ENCODE data around the gene SPECC1L.

SPECC1L gene

DNA sequence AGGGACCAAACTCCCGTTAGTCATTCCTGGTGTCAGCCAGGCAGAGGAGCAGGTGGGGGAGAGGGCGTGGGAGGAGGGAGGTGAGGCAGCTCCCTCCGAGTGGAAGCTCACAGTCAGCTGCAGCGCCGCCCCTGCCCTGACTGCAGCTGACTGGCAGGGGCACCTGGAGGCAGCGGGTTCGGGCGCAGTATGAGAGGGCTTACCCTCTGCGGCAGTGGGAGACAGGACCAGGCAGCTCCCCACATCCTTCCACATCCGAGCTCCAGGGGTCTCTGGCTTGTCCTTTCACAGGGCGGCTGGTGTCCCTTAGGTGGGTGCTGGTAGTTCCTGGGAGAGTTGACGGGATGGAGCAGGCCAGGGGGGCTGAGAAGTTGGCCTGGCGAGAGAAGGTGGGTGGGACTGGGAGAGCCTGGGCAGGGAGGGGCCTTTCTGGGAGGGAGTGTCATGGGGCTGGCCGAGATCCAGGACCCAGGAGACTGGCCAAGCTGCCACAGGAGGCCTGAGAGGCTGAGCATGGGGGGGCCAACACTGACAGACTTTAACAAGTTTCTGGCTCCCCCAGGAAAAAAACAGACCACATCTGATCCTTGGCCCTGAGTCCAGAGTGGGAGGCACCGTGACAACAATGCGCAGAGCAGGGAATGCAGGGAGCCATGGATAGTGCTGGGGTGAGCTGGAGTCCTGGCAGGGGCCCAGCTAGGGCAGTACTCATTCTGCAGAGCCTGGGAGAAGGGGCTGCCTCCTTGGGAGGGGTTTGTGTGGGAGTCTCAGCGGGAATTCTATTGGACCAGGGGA lies 161.6 kb downstream of the SPECC1L start:
- Histone ChIP-seq H3K9me3 (ENCODE audit: control insufficient read depth, insufficient read depth, low read length) (no peaks in the 10 kb centered on the region), H3K4me1 (ENCODE audit: control insufficient read depth, insufficient read depth, low read length) (peaks cover 2% of the 10 kb centered on the region; the same call in 1 of the 2 replicates), H3K27me3 (ENCODE audit: control insufficient read depth, insufficient read depth, low read length) (no peaks in the 10 kb centered on the region), H3K27ac (ENCODE audit: low read length) (no peak overlapping the region), H3K36me3 (ENCODE audit: control insufficient read depth, insufficient read depth, low read length) (no peaks in the 10 kb centered on the region), H3K4me3 (ENCODE audit: low read length) (no peak overlapping the region)
- DNase-seq (ENCODE audit: low read depth, low spot score): no peak
- no CpG with 5 or more reads among the region's 17 CpGs for WGBS (ENCODE audit: insufficient coverage, insufficient read length)

DNA sequence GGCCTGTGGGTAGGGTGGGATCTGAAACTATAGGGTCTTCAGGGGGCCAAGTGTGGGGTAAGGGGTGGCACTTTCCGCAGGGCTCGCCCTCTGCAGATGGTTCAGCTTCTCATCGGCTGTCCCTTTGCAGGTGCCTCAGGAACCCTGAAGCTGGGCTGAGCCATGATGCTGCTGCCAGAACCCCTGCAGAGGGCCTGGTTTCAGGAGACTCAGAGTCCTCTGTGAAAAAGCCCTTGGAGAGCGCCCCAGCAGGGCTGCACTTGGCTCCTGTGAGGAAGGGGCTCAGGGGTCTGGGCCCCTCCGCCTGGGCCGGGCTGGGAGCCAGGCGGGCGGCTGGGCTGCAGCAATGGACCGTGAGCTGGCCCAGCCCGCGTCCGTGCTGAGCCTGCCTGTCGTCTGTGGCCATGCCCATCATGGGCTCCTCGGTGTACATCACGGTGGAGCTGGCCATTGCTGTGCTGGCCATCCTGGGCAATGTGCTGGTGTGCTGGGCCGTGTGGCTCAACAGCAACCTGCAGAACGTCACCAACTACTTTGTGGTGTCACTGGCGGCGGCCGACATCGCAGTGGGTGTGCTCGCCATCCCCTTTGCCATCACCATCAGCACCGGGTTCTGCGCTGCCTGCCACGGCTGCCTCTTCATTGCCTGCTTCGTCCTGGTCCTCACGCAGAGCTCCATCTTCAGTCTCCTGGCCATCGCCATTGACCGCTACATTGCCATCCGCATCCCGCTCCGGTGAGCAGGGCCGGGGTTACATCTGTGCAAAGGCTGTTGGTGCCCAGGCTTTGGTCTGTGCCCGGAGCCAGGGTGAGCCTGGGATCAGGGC lies 162.6 kb downstream of the SPECC1L start:
- Histone ChIP-seq H3K4me3 (ENCODE audit: low read length) (no peak overlapping the region), H3K27me3 (ENCODE audit: control insufficient read depth, insufficient read depth, low read length) (no peaks in the 10 kb centered on the region), H3K4me1 (ENCODE audit: control insufficient read depth, insufficient read depth, low read length) (no peaks in the 10 kb centered on the region; the same call in 1 of the 2 replicates), H3K9me3 (ENCODE audit: control insufficient read depth, insufficient read depth, low read length) (no peaks in the 10 kb centered on the region), H3K36me3 (ENCODE audit: control insufficient read depth, insufficient read depth, low read length) (no peaks in the 10 kb centered on the region), H3K27ac (ENCODE audit: low read length) (no peak overlapping the region)
- no peak for DNase-seq (ENCODE audit: low read depth, low spot score)
- no CpG with 5 or more reads among the region's 34 CpGs for WGBS (ENCODE audit: insufficient coverage, insufficient read length)

DNA sequence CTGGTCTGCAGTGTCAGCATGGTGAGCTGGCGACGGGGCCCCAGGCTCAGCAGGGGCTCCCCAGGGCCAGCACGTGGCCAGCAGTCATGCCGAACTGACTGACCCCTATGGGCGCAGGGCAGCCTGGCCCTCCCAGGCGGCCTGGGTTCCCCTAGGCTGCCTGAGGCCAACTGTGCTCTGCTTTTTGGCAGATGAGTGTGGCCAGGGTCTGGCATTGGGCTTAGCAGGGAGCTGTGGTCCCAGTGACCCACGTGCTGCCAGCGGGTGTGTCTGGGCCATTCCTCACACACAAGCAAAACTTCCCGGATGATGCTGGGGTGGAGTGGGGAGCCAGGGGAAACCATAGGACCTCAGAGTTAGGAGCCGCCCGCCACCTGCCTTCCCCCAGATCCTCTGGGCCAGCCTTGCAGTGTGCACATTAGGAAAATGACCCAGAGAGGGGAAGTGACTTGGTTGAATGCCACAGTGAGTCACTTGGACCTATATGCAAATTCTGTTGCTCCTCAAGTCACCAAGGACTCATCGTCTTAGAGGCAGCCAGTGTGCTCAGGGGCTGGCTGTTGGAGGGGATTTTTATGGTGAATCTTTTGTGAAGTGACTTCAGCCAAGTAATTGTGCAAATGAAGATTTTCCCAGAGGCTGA lies 163.3 kb downstream of the SPECC1L start:
- Histone ChIP-seq H3K4me1 (ENCODE audit: control insufficient read depth, insufficient read depth, low read length) (no peaks in the 10 kb centered on the region), H3K4me3 (ENCODE audit: low read length) (no peak overlapping the region), H3K27ac (ENCODE audit: low read length) (no peak overlapping the region)

DNA sequence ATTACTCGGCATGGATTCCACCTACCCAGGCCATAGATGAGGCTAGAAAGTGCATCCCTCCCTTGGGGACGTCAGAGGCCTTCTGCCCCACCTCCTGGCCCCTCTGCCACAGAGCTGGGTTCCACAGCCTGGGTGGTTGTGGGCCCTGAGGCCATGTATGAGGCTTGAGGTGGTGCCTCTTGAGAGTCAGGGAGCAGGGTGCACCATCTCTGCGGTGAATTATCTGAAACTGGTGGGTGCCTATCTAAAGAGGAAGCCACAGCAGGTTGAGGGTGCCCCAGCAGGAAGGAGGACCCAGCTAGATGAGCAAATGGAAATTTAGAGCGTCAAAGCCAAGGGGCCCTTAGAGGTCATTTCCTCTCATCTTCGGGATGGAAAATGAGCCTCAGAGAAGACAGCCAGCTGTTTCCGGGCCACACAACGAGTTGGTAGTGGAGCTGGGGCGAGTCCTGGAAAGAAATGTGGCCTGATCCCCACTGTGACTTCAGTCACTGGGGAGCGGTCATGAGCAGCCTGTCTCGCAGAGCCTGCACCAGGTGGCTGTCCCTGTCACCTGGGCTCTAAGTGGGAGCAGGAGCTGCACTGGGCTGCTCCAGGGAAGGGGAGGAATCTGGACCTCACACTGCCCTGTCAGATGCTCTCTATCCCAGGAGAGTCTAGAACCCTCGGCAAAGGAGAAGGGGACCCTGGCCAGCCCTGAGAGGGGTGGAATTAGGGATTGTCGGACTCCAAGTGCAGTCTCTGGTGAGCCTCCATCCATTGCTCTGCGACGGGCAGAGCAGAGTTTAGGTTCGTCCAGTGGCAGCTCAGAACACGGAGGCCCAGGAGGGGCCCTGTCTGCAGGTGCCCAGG lies 164.1 kb downstream of the SPECC1L start:
- H3K27ac ChIP-seq (ENCODE audit: low read length): no peak overlapping the region

More for the DNA sequence above, 163.3 kb downstream of the SPECC1L start:
- H3K9me3 ChIP-seq (ENCODE audit: control insufficient read depth, insufficient read depth, low read length): no peaks in the 10 kb centered on the region
- H3K27me3 ChIP-seq (ENCODE audit: control insufficient read depth, insufficient read depth, low read length): no peaks in the 10 kb centered on the region
- WGBS (ENCODE audit: insufficient coverage, insufficient read length): no CpG with 5 or more reads among the region's 12 CpGs
- H3K36me3 ChIP-seq (ENCODE audit: control insufficient read depth, insufficient read depth, low read length): no peaks in the 10 kb centered on the region
- DNase-seq (ENCODE audit: low read depth, low spot score): no peak

DNA sequence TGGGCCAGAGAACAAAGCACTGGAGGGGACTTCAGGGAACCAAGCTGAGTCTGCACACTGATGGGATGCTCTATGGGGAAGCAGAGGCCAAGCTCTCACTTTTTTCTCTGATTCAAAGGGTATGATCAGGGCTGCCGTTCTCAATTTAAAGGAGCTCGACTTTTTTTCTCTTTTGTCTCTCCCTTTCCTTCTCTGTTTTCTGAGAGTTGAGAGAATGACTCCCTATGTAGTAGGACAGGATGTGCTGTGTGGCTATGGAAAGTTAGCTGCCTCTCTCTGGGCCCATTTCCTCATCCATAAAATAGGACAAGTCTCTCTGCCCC lies 164.7 kb downstream of the SPECC1L start:
- no peak overlapping the region for H3K27ac ChIP-seq (ENCODE audit: low read length)
- H3K36me3 ChIP-seq (ENCODE audit: control insufficient read depth, insufficient read depth, low read length): no peaks in the 10 kb centered on the region
- no peak overlapping the region for H3K4me3 ChIP-seq (ENCODE audit: low read length)
- H3K9me3 ChIP-seq (ENCODE audit: control insufficient read depth, insufficient read depth, low read length): no peaks in the 10 kb centered on the region
- no peak for DNase-seq (ENCODE audit: low read depth, low spot score)
- no peaks in the 10 kb centered on the region for H3K27me3 ChIP-seq (ENCODE audit: control insufficient read depth, insufficient read depth, low read length)
- no peaks in the 10 kb centered on the region for H3K4me1 ChIP-seq (ENCODE audit: control insufficient read depth, insufficient read depth, low read length)
- WGBS (ENCODE audit: insufficient coverage, insufficient read length): no CpG with 5 or more reads among the region's 2 CpGs

More for the DNA sequence above, 164.1 kb downstream of the SPECC1L start:
- no peaks in the 10 kb centered on the region for H3K4me1 ChIP-seq (ENCODE audit: control insufficient read depth, insufficient read depth, low read length)
- no peak overlapping the region for H3K4me3 ChIP-seq (ENCODE audit: low read length)
- H3K27me3 ChIP-seq (ENCODE audit: control insufficient read depth, insufficient read depth, low read length): no peaks in the 10 kb centered on the region
- no CpG with 5 or more reads among the region's 16 CpGs for WGBS (ENCODE audit: insufficient coverage, insufficient read length)
- no peaks in the 10 kb centered on the region for H3K36me3 ChIP-seq (ENCODE audit: control insufficient read depth, insufficient read depth, low read length)
- no peaks in the 10 kb centered on the region for H3K9me3 ChIP-seq (ENCODE audit: control insufficient read depth, insufficient read depth, low read length)
- no peak for DNase-seq (ENCODE audit: low read depth, low spot score)

DNA sequence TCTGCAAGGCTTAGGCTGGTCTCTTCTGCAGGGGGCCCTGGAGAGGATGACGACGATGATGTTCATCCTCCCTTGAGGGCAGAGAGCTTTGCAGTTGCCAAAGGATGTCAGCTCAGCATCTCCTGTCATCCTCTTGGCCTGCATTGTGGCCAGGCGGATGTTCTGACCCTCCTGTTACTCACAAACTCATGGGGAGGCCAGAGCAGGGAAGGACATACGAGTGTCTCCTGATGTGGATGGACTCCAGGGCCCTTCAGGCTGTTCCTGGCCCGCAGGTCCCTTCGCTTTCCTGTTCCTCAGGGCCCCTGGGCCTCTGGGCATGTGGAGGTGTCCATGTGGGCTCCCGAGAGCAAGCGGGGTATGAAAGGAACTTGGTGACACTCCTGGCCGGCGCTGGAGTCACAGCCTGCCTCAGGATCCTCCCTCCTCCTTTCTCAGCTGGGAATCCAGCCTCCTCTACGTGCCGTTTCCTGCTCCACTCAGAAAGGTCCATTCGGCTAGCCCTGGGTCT lies 165.3 kb downstream of the SPECC1L start:
- DNase-seq (ENCODE audit: low read depth, low spot score): no peak
- Histone ChIP-seq H3K9me3 (ENCODE audit: control insufficient read depth, insufficient read depth, low read length) (no peaks in the 10 kb centered on the region), H3K27me3 (ENCODE audit: control insufficient read depth, insufficient read depth, low read length) (no peaks in the 10 kb centered on the region), H3K36me3 (ENCODE audit: control insufficient read depth, insufficient read depth, low read length) (no peaks in the 10 kb centered on the region), H3K27ac (ENCODE audit: low read length) (no peak overlapping the region), H3K4me3 (ENCODE audit: low read length) (no peak overlapping the region), H3K4me1 (ENCODE audit: control insufficient read depth, insufficient read depth, low read length) (no peaks in the 10 kb centered on the region)
- no CpG with 5 or more reads among the region's 13 CpGs for WGBS (ENCODE audit: insufficient coverage, insufficient read length)

DNA sequence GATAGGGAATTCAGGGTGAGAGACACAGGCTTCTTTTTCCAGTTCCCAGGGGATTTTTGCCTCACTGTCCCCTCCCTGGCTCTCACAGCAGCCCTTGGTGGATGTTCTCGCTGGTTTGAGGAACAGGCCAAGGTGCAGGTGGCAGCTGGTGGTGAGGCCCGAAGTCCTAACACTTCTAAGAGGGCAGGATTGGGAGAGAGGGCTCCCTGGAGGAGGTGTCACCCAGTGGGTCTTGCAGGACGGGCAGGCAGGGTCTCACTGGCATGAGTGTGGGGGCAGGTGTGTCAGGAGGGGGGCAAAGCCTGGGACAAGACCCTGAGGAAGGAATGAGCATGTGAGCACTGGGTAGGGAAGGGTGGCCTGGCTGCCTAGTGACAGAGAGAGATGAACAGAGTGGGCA lies 165.9 kb downstream of the SPECC1L start:
- Histone ChIP-seq H3K36me3 (ENCODE audit: control insufficient read depth, insufficient read depth, low read length) (no peaks in the 10 kb centered on the region), H3K9me3 (ENCODE audit: control insufficient read depth, insufficient read depth, low read length) (no peaks in the 10 kb centered on the region), H3K4me1 (ENCODE audit: control insufficient read depth, insufficient read depth, low read length) (no peaks in the 10 kb centered on the region), H3K27ac (ENCODE audit: low read length) (no peak overlapping the region), H3K27me3 (ENCODE audit: control insufficient read depth, insufficient read depth, low read length) (no peaks in the 10 kb centered on the region), H3K4me3 (ENCODE audit: low read length) (no peak overlapping the region)
- no CpG with 5 or more reads among the region's 3 CpGs for WGBS (ENCODE audit: insufficient coverage, insufficient read length)
- no peak for DNase-seq (ENCODE audit: low read depth, low spot score)

DNA sequence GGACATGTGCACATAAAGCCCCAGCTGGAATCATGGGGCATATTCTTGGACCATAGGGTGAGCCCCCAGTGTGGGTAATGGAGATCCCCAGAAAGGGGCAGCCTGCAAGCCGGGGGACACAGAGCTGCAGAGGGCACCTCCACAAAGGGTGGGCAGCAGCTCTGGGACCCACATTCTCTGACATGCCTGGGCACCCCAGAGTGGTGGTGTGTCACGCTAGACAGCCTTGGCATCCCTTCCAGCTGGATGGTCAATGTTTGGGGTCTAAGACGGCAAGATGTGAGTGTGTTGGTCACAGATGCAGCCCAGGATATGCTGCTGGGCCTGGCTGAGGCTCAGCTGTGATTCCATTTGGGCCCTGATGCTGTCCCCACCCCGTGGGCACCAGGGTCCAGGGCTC lies 166.5 kb downstream of the SPECC1L start:
- Histone ChIP-seq H3K36me3 (ENCODE audit: control insufficient read depth, insufficient read depth, low read length) (no peaks in the 10 kb centered on the region), H3K4me3 (ENCODE audit: low read length) (no peak overlapping the region), H3K27ac (ENCODE audit: low read length) (no peak overlapping the region), H3K27me3 (ENCODE audit: control insufficient read depth, insufficient read depth, low read length) (no peaks in the 10 kb centered on the region), H3K9me3 (ENCODE audit: control insufficient read depth, insufficient read depth, low read length) (no peaks in the 10 kb centered on the region), H3K4me1 (ENCODE audit: control insufficient read depth, insufficient read depth, low read length) (no peaks in the 10 kb centered on the region)
- WGBS (ENCODE audit: insufficient coverage, insufficient read length): no CpG with 5 or more reads among the region's 4 CpGs
- DNase-seq (ENCODE audit: low read depth, low spot score): no peak

DNA sequence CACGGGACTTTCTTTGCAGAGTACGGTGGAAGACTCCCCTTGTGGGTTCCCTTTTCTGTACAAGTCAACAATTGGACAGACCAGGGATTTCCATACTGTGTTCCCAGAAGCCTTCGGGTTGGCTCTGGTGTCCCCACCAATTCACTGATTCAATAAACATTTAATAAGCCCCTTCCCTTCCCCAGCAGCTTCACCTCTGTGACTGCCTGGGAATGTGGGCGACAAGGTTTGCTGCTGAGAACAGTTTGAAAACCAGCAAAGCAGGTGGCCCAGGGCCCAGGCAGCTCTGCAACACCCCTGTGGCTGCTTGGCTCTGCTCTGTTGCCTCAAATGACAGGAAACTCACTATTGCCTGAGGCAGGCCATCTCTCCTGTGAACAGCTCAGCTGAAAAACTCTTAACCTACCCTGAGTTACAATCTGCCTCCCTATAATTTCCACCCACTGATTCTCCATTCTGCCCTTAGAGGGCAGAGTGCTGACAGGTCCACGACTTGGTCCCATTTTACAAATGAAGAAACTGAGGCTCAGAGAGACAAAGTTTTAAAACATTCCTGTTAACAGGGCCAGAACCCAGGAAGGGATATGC lies 167.2 kb downstream of the SPECC1L start:
- no peak overlapping the region for H3K27ac ChIP-seq (ENCODE audit: low read length)
- no peaks in the 10 kb centered on the region for H3K9me3 ChIP-seq (ENCODE audit: control insufficient read depth, insufficient read depth, low read length)
- no peaks in the 10 kb centered on the region for H3K36me3 ChIP-seq (ENCODE audit: control insufficient read depth, insufficient read depth, low read length)
- H3K4me1 ChIP-seq (ENCODE audit: control insufficient read depth, insufficient read depth, low read length): no peaks in the 10 kb centered on the region
- WGBS (ENCODE audit: insufficient coverage, insufficient read length): no CpG with 5 or more reads among the region's 5 CpGs
- no peak for DNase-seq (ENCODE audit: low read depth, low spot score)
- no peaks in the 10 kb centered on the region for H3K27me3 ChIP-seq (ENCODE audit: control insufficient read depth, insufficient read depth, low read length)
- no peak overlapping the region for H3K4me3 ChIP-seq (ENCODE audit: low read length)

Measured in iPS DF 6.9 (cell line).